ENCODE measurements around the gene FBXO7.
"Not testable (repeated sequence)": the region's sequence is repeated elsewhere in the genome, so short reads cannot be mapped to it uniquely, and the experiment has no call there.

The FBXO7 gene

GRCh38 chr22:32475468-32476010, 928 bp downstream of the FBXO7 start:
- peak overlapping the region; percentile 96 for H3K4me3 ChIP-seq (ENCODE audit: low read length)
- H3K27me3 ChIP-seq (ENCODE audit: control insufficient read depth, insufficient read depth, low read length), result peaks cover 5% of the 10 kb centered on the region
- no peak overlapping the region for H3K27ac ChIP-seq (ENCODE audit: low read length)
- no peaks in the 10 kb centered on the region for H3K9me3 ChIP-seq (ENCODE audit: control insufficient read depth, low read depth, low read length)
- H3K4me1 ChIP-seq (ENCODE audit: control insufficient read depth, low read depth, low read length), result peaks cover 3% of the 10 kb centered on the region
- H3K36me3 ChIP-seq (ENCODE audit: control insufficient read depth, low read depth, low read length), result no peaks in the 10 kb centered on the region
- H3K9ac ChIP-seq (ENCODE audit: low read length), result peak overlapping the region; percentile 72

GRCh38 chr22:32476281-32477195, 1.9 kb downstream of the FBXO7 start:
- Histone ChIP-seq H3K9ac (ENCODE audit: low read length) (peak overlapping the region; percentile 72), H3K27ac (ENCODE audit: low read length) (no peak overlapping the region), H3K36me3 (ENCODE audit: control insufficient read depth, low read depth, low read length) (no peaks in the 10 kb centered on the region), H3K9me3 (ENCODE audit: control insufficient read depth, low read depth, low read length) (no peaks in the 10 kb centered on the region), H3K4me1 (ENCODE audit: control insufficient read depth, low read depth, low read length) (peaks cover 3% of the 10 kb centered on the region), H3K4me3 (ENCODE audit: low read length) (peak overlapping the region; percentile 96), H3K27me3 (ENCODE audit: control insufficient read depth, insufficient read depth, low read length) (peaks cover 5% of the 10 kb centered on the region)

- H3K9ac ChIP-seq (ENCODE audit: low read length), result no peak overlapping the region
- no peaks in the 10 kb centered on the region for H3K9me3 ChIP-seq (ENCODE audit: control insufficient read depth, low read depth, low read length)
- no peaks in the 10 kb centered on the region for H3K36me3 ChIP-seq (ENCODE audit: control insufficient read depth, low read depth, low read length)
- H3K27ac ChIP-seq (ENCODE audit: low read length), result no peak overlapping the region
- peaks cover 5% of the 10 kb centered on the region for H3K27me3 ChIP-seq (ENCODE audit: control insufficient read depth, insufficient read depth, low read length)
- H3K4me1 ChIP-seq (ENCODE audit: control insufficient read depth, low read depth, low read length), result peaks cover 3% of the 10 kb centered on the region
- H3K4me3 ChIP-seq (ENCODE audit: low read length), result no peak overlapping the region
These were observed 3.0 kb downstream of the FBXO7 start for GRCh38 chr22:32477596-32477995.

GRCh38 chr22:32478552-32478951, 3.9 kb downstream of the FBXO7 start:
- not testable (repeated sequence) for H3K36me3 ChIP-seq (ENCODE audit: control insufficient read depth, low read depth, low read length); H3K9ac ChIP-seq (ENCODE audit: low read length); H3K4me3 ChIP-seq (ENCODE audit: low read length); H3K9me3 ChIP-seq (ENCODE audit: control insufficient read depth, low read depth, low read length); H3K27me3 ChIP-seq (ENCODE audit: control insufficient read depth, insufficient read depth, low read length); H3K27ac ChIP-seq (ENCODE audit: low read length); H3K4me1 ChIP-seq (ENCODE audit: control insufficient read depth, low read depth, low read length)

GRCh38 chr22:32478994-32479393, 4.4 kb downstream of the FBXO7 start:
- peaks cover 5% of the 10 kb centered on the region for H3K27me3 ChIP-seq (ENCODE audit: control insufficient read depth, insufficient read depth, low read length)
- H3K36me3 ChIP-seq (ENCODE audit: control insufficient read depth, low read depth, low read length), result no peaks in the 10 kb centered on the region
- H3K4me3 ChIP-seq (ENCODE audit: low read length), result no peak overlapping the region
- no peaks in the 10 kb centered on the region for H3K9me3 ChIP-seq (ENCODE audit: control insufficient read depth, low read depth, low read length)
- H3K27ac ChIP-seq (ENCODE audit: low read length), result no peak overlapping the region
- H3K9ac ChIP-seq (ENCODE audit: low read length), result no peak overlapping the region
- peaks cover 3% of the 10 kb centered on the region for H3K4me1 ChIP-seq (ENCODE audit: control insufficient read depth, low read depth, low read length)

- Histone ChIP-seq H3K9me3 (ENCODE audit: control insufficient read depth, low read depth, low read length) (no peaks in the 10 kb centered on the region), H3K4me3 (ENCODE audit: low read length) (no peak overlapping the region), H3K36me3 (ENCODE audit: control insufficient read depth, low read depth, low read length) (peaks cover 4% of the 10 kb centered on the region), H3K27me3 (ENCODE audit: control insufficient read depth, insufficient read depth, low read length) (peaks cover 5% of the 10 kb centered on the region), H3K4me1 (ENCODE audit: control insufficient read depth, low read depth, low read length) (peaks cover 3% of the 10 kb centered on the region), H3K27ac (ENCODE audit: low read length) (no peak overlapping the region), H3K9ac (ENCODE audit: low read length) (no peak overlapping the region)
These were observed 5.6 kb downstream of the FBXO7 start for GRCh38 chr22:32480238-32480637.

- Histone ChIP-seq H3K4me1 (ENCODE audit: control insufficient read depth, low read depth, low read length) (no peaks in the 10 kb centered on the region), H3K27me3 (ENCODE audit: control insufficient read depth, insufficient read depth, low read length) (no peaks in the 10 kb centered on the region), H3K9ac (ENCODE audit: low read length) (no peak overlapping the region), H3K9me3 (ENCODE audit: control insufficient read depth, low read depth, low read length) (no peaks in the 10 kb centered on the region), H3K27ac (ENCODE audit: low read length) (no peak overlapping the region), H3K4me3 (ENCODE audit: low read length) (no peak overlapping the region), H3K36me3 (ENCODE audit: control insufficient read depth, low read depth, low read length) (peaks cover 27% of the 10 kb centered on the region)
These were observed 8.1 kb downstream of the FBXO7 start for GRCh38 chr22:32482708-32483107.

- no peaks in the 10 kb centered on the region for H3K9me3 ChIP-seq (ENCODE audit: control insufficient read depth, low read depth, low read length)
- no peak overlapping the region for H3K4me3 ChIP-seq (ENCODE audit: low read length)
- no peaks in the 10 kb centered on the region for H3K4me1 ChIP-seq (ENCODE audit: control insufficient read depth, low read depth, low read length)
- no peak overlapping the region for H3K9ac ChIP-seq (ENCODE audit: low read length)
- no peaks in the 10 kb centered on the region for H3K27me3 ChIP-seq (ENCODE audit: control insufficient read depth, insufficient read depth, low read length)
- peaks cover 32% of the 10 kb centered on the region for H3K36me3 ChIP-seq (ENCODE audit: control insufficient read depth, low read depth, low read length)
- H3K27ac ChIP-seq (ENCODE audit: low read length), result no peak overlapping the region
These were observed 12.2 kb downstream of the FBXO7 start for GRCh38 chr22:32486656-32487390.

GRCh38 chr22:32487461-32487860, 12.8 kb downstream of the FBXO7 start:
- Histone ChIP-seq H3K4me3 (ENCODE audit: low read length) (no peak overlapping the region), H3K4me1 (ENCODE audit: control insufficient read depth, low read depth, low read length) (no peaks in the 10 kb centered on the region), H3K9ac (ENCODE audit: low read length) (no peak overlapping the region), H3K27ac (ENCODE audit: low read length) (no peak overlapping the region), H3K36me3 (ENCODE audit: control insufficient read depth, low read depth, low read length) (peaks cover 37% of the 10 kb centered on the region), H3K9me3 (ENCODE audit: control insufficient read depth, low read depth, low read length) (no peaks in the 10 kb centered on the region), H3K27me3 (ENCODE audit: control insufficient read depth, insufficient read depth, low read length) (no peaks in the 10 kb centered on the region)

- Histone ChIP-seq H3K27me3 (ENCODE audit: control insufficient read depth, insufficient read depth, low read length) (no peaks in the 10 kb centered on the region), H3K9ac (ENCODE audit: low read length) (no peak overlapping the region), H3K9me3 (ENCODE audit: control insufficient read depth, low read depth, low read length) (no peaks in the 10 kb centered on the region), H3K36me3 (ENCODE audit: control insufficient read depth, low read depth, low read length) (peaks cover 47% of the 10 kb centered on the region), H3K4me1 (ENCODE audit: control insufficient read depth, low read depth, low read length) (no peaks in the 10 kb centered on the region), H3K27ac (ENCODE audit: low read length) (no peak overlapping the region), H3K4me3 (ENCODE audit: low read length) (no peak overlapping the region)
These were observed 14.8 kb downstream of the FBXO7 start for GRCh38 chr22:32489377-32489776.

GRCh38 chr22:32490279-32490678, 15.7 kb downstream of the FBXO7 start:
- H3K9me3 ChIP-seq (ENCODE audit: control insufficient read depth, low read depth, low read length), result no peaks in the 10 kb centered on the region
- peaks cover 51% of the 10 kb centered on the region for H3K36me3 ChIP-seq (ENCODE audit: control insufficient read depth, low read depth, low read length)
- no peak overlapping the region for H3K4me3 ChIP-seq (ENCODE audit: low read length)
- no peaks in the 10 kb centered on the region for H3K4me1 ChIP-seq (ENCODE audit: control insufficient read depth, low read depth, low read length)
- no peak overlapping the region for H3K9ac ChIP-seq (ENCODE audit: low read length)
- no peaks in the 10 kb centered on the region for H3K27me3 ChIP-seq (ENCODE audit: control insufficient read depth, insufficient read depth, low read length)
- H3K27ac ChIP-seq (ENCODE audit: low read length), result no peak overlapping the region

All from iPS-18a (cell line).